ENCODE results near the gene SLC26A1. TPM values are rescaled to one million over a fixed set of nuclear protein-coding genes. Genes with fewer than 3 reads are reported as not detected.

The SLC26A1 gene
- polyA plus RNA-seq, 1 donor from 2014 or later, result 0.12 TPM

DNA sequence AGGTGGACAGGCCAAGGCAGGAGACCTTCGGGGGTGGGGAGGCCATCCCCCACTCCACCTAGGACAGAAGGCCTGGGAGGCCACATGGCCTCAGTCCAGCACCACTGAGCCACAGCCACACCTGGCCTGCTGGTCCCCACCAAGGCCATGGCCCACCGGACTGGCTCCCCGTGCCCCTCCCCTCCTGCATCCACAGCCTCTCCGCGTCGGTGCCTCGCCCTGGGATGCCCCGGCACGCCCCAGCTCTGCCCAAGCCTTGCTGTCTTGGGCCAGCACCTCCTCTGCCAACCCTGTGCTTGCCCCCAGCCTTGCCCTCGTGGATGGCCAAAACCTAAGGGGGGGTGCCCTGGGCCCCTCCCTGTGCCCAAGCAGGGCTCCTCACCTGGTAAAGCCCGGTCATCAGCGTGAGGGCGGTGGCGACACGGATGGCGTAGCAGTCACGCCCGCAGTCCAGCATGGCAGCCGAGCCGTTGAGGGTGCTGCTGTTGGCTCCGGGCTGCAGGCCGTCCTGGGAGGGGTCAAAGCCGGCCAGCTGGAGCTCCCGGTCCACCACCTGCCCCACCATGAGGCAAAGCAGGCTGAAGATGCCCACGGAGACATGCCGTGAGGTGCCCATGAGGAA is 2.3 kb downstream of the SLC26A1 start:
- Histone ChIP-seq H2AFZ (ENCODE audit: low read depth, low read length) (no peak overlapping the region), H3K9me2 (ENCODE audit: insufficient read depth, low read length) (no peaks in the 10 kb centered on the region), H3K4me2 (ENCODE audit: low read length) (no peak overlapping the region), H3K9me3 (ENCODE audit: low read length) (no peaks in the 10 kb centered on the region), H3K36me3 (ENCODE audit: insufficient read depth, low read length) (no peaks in the 10 kb centered on the region), H3K79me2 (replicated peaks; ENCODE audit: insufficient read depth, low read length) (no peaks in the 10 kb centered on the region), H3K4me3 (ENCODE audit: low read length) (no peak overlapping the region), H3K27me3 (ENCODE audit: insufficient read depth, low read depth, low read length) (no peaks in the 10 kb centered on the region), H3K9ac (ENCODE audit: low read length) (no peak overlapping the region), H3F3A (ENCODE audit: insufficient read depth, low read length, poor library complexity, severe bottlenecking) (no peaks in the 10 kb centered on the region), H3K27ac (ENCODE audit: low read length) (no peak overlapping the region), H4K20me1 (ENCODE audit: insufficient read depth) (no peaks in the 10 kb centered on the region)
- TF ChIP-seq, protein P1, sequence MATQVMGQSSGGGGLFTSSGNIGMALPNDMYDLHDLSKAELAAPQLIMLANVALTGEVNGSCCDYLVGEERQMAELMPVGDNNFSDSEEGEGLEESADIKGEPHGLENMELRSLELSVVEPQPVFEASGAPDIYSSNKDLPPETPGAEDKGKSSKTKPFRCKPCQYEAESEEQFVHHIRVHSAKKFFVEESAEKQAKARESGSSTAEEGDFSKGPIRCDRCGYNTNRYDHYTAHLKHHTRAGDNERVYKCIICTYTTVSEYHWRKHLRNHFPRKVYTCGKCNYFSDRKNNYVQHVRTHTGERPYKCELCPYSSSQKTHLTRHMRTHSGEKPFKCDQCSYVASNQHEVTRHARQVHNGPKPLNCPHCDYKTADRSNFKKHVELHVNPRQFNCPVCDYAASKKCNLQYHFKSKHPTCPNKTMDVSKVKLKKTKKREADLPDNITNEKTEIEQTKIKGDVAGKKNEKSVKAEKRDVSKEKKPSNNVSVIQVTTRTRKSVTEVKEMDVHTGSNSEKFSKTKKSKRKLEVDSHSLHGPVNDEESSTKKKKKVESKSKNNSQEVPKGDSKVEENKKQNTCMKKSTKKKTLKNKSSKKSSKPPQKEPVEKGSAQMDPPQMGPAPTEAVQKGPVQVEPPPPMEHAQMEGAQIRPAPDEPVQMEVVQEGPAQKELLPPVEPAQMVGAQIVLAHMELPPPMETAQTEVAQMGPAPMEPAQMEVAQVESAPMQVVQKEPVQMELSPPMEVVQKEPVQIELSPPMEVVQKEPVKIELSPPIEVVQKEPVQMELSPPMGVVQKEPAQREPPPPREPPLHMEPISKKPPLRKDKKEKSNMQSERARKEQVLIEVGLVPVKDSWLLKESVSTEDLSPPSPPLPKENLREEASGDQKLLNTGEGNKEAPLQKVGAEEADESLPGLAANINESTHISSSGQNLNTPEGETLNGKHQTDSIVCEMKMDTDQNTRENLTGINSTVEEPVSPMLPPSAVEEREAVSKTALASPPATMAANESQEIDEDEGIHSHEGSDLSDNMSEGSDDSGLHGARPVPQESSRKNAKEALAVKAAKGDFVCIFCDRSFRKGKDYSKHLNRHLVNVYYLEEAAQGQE (IDR thresholded peaks at IDR 0.05; ENCODE audit: borderline replicate concordance), result no peak
- TF ChIP-seq EP300 (conservative IDR thresholded peaks at IDR 0.05; ENCODE audit: poor library complexity, severe bottlenecking) (no peak), TAF1 (IDR thresholded peaks at IDR 0.05; ENCODE audit: low read depth) (no peak), CTCF (IDR thresholded peaks at IDR 0.05; ENCODE audit: poor library complexity, severe bottlenecking) (no peak), RAD21 (conservative IDR thresholded peaks at IDR 0.05) (no peak), MXI1 (conservative IDR thresholded peaks at IDR 0.05; ENCODE audit: poor library complexity, severe bottlenecking) (no peak), POLR2AphosphoS5 (IDR thresholded peaks at IDR 0.05) (no peak), SMC3 (conservative IDR thresholded peaks at IDR 0.05; ENCODE audit: poor library complexity) (no peak), EZH2 (IDR thresholded peaks at IDR 0.05; ENCODE audit: borderline replicate concordance, insufficient read depth, low read length, poor library complexity, severe bottlenecking) (no peak)

DNA sequence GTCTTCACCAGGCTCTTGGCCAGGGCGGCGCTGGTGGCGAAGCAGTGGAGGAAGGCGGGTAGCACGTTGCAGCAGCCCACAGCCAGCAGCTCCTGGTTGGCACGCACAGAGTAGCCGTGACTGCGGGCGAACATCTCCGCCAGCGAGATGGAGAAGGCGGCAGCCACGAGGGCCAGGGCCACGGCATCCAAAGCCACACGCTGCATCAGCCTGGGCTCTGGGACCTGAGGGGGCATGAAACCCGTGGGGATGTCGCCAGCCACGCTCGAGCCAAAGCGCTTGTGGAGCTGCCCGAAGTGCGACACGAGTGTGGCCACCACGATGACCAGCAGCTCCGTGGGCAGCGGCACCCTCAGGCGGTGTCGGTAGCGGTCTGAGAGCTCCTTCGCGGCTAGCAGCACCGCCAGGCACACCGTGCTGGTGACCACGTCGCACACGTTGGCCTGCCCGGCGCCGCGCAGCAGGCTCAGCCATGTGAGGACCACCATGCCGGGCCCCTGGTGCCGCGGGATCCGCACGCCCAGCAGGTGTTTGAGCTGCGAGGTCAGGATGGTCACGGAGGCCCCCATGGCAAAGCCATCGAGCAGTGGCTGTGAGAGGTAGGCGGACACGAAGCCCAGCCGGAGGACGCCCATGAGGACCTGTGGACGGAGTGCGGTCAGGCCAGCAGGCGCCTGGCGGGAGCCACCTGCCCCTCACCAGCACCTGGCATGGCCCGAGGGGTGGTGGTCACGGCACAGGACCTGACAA is 3.3 kb downstream of the SLC26A1 start:
- H3K36me3 ChIP-seq (ENCODE audit: insufficient read depth, low read length), result no peaks in the 10 kb centered on the region
- no peaks in the 10 kb centered on the region for H4K20me1 ChIP-seq (ENCODE audit: insufficient read depth)
- no peak overlapping the region for H3K4me2 ChIP-seq (ENCODE audit: low read length)
- no peaks in the 10 kb centered on the region for H3K79me2 ChIP-seq (replicated peaks; ENCODE audit: insufficient read depth, low read length)
- H3K9me3 ChIP-seq (ENCODE audit: low read length), result no peaks in the 10 kb centered on the region
- H3K27me3 ChIP-seq (ENCODE audit: insufficient read depth, low read depth, low read length), result no peaks in the 10 kb centered on the region
- H3K9me2 ChIP-seq (ENCODE audit: insufficient read depth, low read length), result no peaks in the 10 kb centered on the region
- TF ChIP-seq POLR2AphosphoS5 (IDR thresholded peaks at IDR 0.05), result no peak
- TF ChIP-seq TAF1 (IDR thresholded peaks at IDR 0.05; ENCODE audit: low read depth), result no peak
- TF ChIP-seq SMC3 (conservative IDR thresholded peaks at IDR 0.05; ENCODE audit: poor library complexity), result no peak
- no peak for TF ChIP-seq RAD21 (conservative IDR thresholded peaks at IDR 0.05)
- TF ChIP-seq, protein P1 (IDR thresholded peaks at IDR 0.05; ENCODE audit: borderline replicate concordance), result no peak
- no peak for TF ChIP-seq EP300 (conservative IDR thresholded peaks at IDR 0.05; ENCODE audit: poor library complexity, severe bottlenecking)
- no peak for TF ChIP-seq MXI1 (conservative IDR thresholded peaks at IDR 0.05; ENCODE audit: poor library complexity, severe bottlenecking)
- no peak for TF ChIP-seq EZH2 (IDR thresholded peaks at IDR 0.05; ENCODE audit: borderline replicate concordance, insufficient read depth, low read length, poor library complexity, severe bottlenecking)
- no peak for TF ChIP-seq CTCF (IDR thresholded peaks at IDR 0.05; ENCODE audit: poor library complexity, severe bottlenecking)
- no peaks in the 10 kb centered on the region for H3F3A ChIP-seq (ENCODE audit: insufficient read depth, low read length, poor library complexity, severe bottlenecking)
- H2AFZ ChIP-seq (ENCODE audit: low read depth, low read length), result no peak overlapping the region
- no peak overlapping the region for H3K27ac ChIP-seq (ENCODE audit: low read length)
- no peak overlapping the region for H3K4me3 ChIP-seq (ENCODE audit: low read length)
- H3K9ac ChIP-seq (ENCODE audit: low read length), result no peak overlapping the region

Measured in neural cell (in vitro differentiated cells).